Measurements from ENCODE around the gene ICAM1. TPM values are rescaled to one million over a fixed set of nuclear protein-coding genes. Genes with fewer than 3 reads are reported as not detected.

The ICAM1 gene

Small RNA genes within 50 kb of the gene (small RNA-seq; reads per million reads assigned to genes)
- gene AC011511.1 (ENCODE audit: insufficient read depth) (not detected), gene AC011511.4 (ENCODE audit: insufficient read depth) (not detected), gene MIR4322 (ENCODE audit: insufficient read depth) (not detected)

Data from mesendoderm (in vitro differentiated cells).